GM12878 (cell line): ENCODE data around the gene CD3D. TPM values are rescaled to one million over a fixed set of nuclear protein-coding genes. Genes with fewer than 3 reads are reported as not detected.

Experiments
- ATAC-seq: fragments of 200-7000 bp; cut with Tn5 transposase; 3 replicates; pipeline ENCODE4 v1.9.1; 2020; ENCODE audit warnings: mild to moderate bottlenecking, moderate library complexity
- BruUV-seq: library from RNA; stranded (reverse); fragments of 400-500 nt; replicated peaks from 2 replicates; lab custom pipeline; 2021; lab: Mats Ljungman, UMichigan
- CTCF ChIA-PET: fragments of 300-600 bp; sonication (Branson Sonifier 250); formaldehyde crosslinking; extraction: SDS; loops from one replicate; lab custom pipeline; 2021; ENCODE audit warnings: inconsistent platforms; lab: Yijun Ruan, JAX
- POLR2A ChIA-PET: fragments of 350-600 bp; formaldehyde crosslinking; extraction: SDS; loops from one replicate; lab custom pipeline; 2021; ENCODE audit warnings: inconsistent platforms; lab: Charles Lee
- RAD21 ChIA-PET: fragments of 300-600 bp; sonication (Branson Sonifier 250); formaldehyde crosslinking; loops from one replicate; lab custom pipeline; 2023; ENCODE audit warnings: antibody characterized with exemption; ENCODE audit not compliant: unreplicated experiment; lab: Charles Lee
- SMC1A ChIA-PET: fragments of 300-600 bp; sonication (Branson Sonifier 250); formaldehyde crosslinking; loops from one replicate; lab custom pipeline; 2023; ENCODE audit not compliant: unreplicated experiment, uncharacterized antibody; lab: Charles Lee
- DNase-seq: peaks from one replicate; pipeline ENCODE4 v3.0.0-alpha.2; 2011; ENCODE audit warnings: low read depth, low spot score
- FAIRE-seq: peaks from 3 replicates; lab custom pipeline; 2011; peaks lifted over from hg19 to GRCh38; lab: Jason Lieb, UNC
- H2AFZ ChIP-seq: 2 replicates; pipeline ENCODE4 v1.6.0; 2011; ENCODE audit warnings: low read depth, low read length, control low read depth; ENCODE audit not compliant: control insufficient read depth
- H3K27ac ChIP-seq: 2 replicates; pipeline ENCODE4 v1.5.1; 2011; ENCODE audit warnings: control low read depth; ENCODE audit not compliant: control insufficient read depth, insufficient read depth
- H3K27me3 ChIP-seq, 2 experiments: replicated peaks in 1 of 2; 2 replicates each; pipeline versions ENCODE4 v1.6.0 to v1.6.1; 2011; ENCODE audit warnings: low read length in 1 of 2; ENCODE audit not compliant: control insufficient read depth in 2 of 2, insufficient read depth in 2 of 2
- H3K36me3 ChIP-seq, 2 experiments: 2 replicates each; pipeline ENCODE4 v1.5.1; 2011; ENCODE audit warnings: low read length in 1 of 2; ENCODE audit not compliant: control insufficient read depth in 2 of 2, insufficient read depth in 2 of 2
- H3K4me1 ChIP-seq: 2 replicates; pipeline ENCODE4 v1.6.1; 2011; ENCODE audit warnings: mild to moderate bottlenecking, low read length, moderate library complexity, mixed read lengths; ENCODE audit not compliant: control insufficient read depth, insufficient read depth
- H3K4me2 ChIP-seq: 2 replicates; pipeline ENCODE4 v1.6.0; 2011; ENCODE audit warnings: control low read depth; ENCODE audit not compliant: control insufficient read depth, insufficient read depth
- H3K4me3 ChIP-seq: fragments of 200-600 bp; sonication (generic); 2 replicates; pipeline ENCODE4 v1.5.1; 2016
- H3K79me2 ChIP-seq: 2 replicates; pipeline ENCODE4 v1.6.0; 2011; ENCODE audit warnings: low read length; ENCODE audit not compliant: control insufficient read depth, insufficient read depth
- H3K9ac ChIP-seq: 2 replicates; pipeline ENCODE4 v1.8.0; 2011; ENCODE audit warnings: low read length, control low read depth, mixed read lengths; ENCODE audit not compliant: control insufficient read depth, insufficient read depth
- H3K9me3 ChIP-seq: replicated peaks from 3 replicates; pipeline ENCODE4 v1.5.1; 2011; ENCODE audit warnings: mild to moderate bottlenecking, low read length; ENCODE audit not compliant: control insufficient read depth, insufficient read depth
- H4K20me1 ChIP-seq: 2 replicates; pipeline ENCODE4 v1.6.0; 2011; ENCODE audit not compliant: control insufficient read depth, insufficient read depth
- CBFB ChIP-seq: IDR thresholded peaks from 2 replicates; pipeline ENCODE4 v1.6.1; 2016; ENCODE audit warnings: antibody characterized with exemption, low read depth
- CREM ChIP-seq: IDR thresholded peaks from 2 replicates; pipeline ENCODE4 v1.6.1; 2014; ENCODE audit warnings: antibody characterized with exemption, low read depth
- E2F8 ChIP-seq: fragments of 450-650 bp; IDR thresholded peaks from 2 replicates; pipeline ENCODE4 v1.6.1; 2018; ENCODE audit warnings: mild to moderate bottlenecking, low read depth, moderate library complexity; ENCODE audit not compliant: partially characterized antibody
- E4F1 ChIP-seq: fragments of 450-650 bp; IDR thresholded peaks from 2 replicates; pipeline ENCODE4 v1.6.1; 2018; ENCODE audit warnings: borderline replicate concordance, mild to moderate bottlenecking; ENCODE audit not compliant: partially characterized antibody
- EZH2 ChIP-seq: IDR thresholded peaks from 2 replicates; pipeline ENCODE4 v1.6.1; 2012; ENCODE audit warnings: low read depth, mild to moderate bottlenecking, control low read depth, inconsistent platforms, low read length, borderline replicate concordance; ENCODE audit not compliant: control insufficient read depth
- FOXM1 ChIP-seq: IDR thresholded peaks from 2 replicates; pipeline ENCODE4 v1.6.1; 2012; ENCODE audit warnings: low read depth, mild to moderate bottlenecking, inconsistent platforms, low read length, moderate library complexity
- KAT2A ChIP-seq: conservative IDR thresholded peaks from 2 replicates; pipeline ENCODE4 v1.6.1; 2011; ENCODE audit warnings: low read depth, low read length; ENCODE audit not compliant: control insufficient read depth
- LARP7 ChIP-seq: fragments of 450-650 bp; IDR thresholded peaks from 2 replicates; pipeline ENCODE4 v1.6.1; 2017; ENCODE audit warnings: mild to moderate bottlenecking
- NBN ChIP-seq: fragments of 450-650 bp; IDR thresholded peaks from 2 replicates; pipeline ENCODE4 v1.6.1; 2016
- NKRF ChIP-seq: fragments of 450-650 bp; conservative IDR thresholded peaks from 2 replicates; pipeline ENCODE4 v1.6.1; 2017; ENCODE audit warnings: mild to moderate bottlenecking, moderate library complexity
- NR2F1 ChIP-seq: fragments of 450-650 bp; conservative IDR thresholded peaks from 2 replicates; pipeline ENCODE4 v1.6.1; 2017; ENCODE audit warnings: mild to moderate bottlenecking
- PBX3 ChIP-seq: IDR thresholded peaks from 2 replicates; pipeline ENCODE4 v1.6.1; 2011; ENCODE audit warnings: mild to moderate bottlenecking, low read depth, low read length, moderate library complexity; ENCODE audit not compliant: insufficient replicate concordance
- RAD51 ChIP-seq: fragments of 450-650 bp; IDR thresholded peaks from 2 replicates; pipeline ENCODE4 v1.6.1; 2016; ENCODE audit warnings: moderate library complexity, mild to moderate bottlenecking, inconsistent platforms
- SMC3 ChIP-seq: IDR thresholded peaks from 2 replicates; pipeline ENCODE4 v1.6.1; 2011; ENCODE audit warnings: low read length, improper control_type of control experiment, borderline replicate concordance
- TARDBP ChIP-seq: IDR thresholded peaks from 2 replicates; pipeline ENCODE4 v1.6.1; 2016; ENCODE audit warnings: borderline replicate concordance
- WRNIP1 ChIP-seq: IDR thresholded peaks from 2 replicates; pipeline ENCODE4 v1.6.1; 2011; ENCODE audit warnings: low read depth, low read length, improper control_type of control experiment, borderline replicate concordance
- ZNF24 ChIP-seq: fragments of 450-650 bp; IDR thresholded peaks from 2 replicates; pipeline ENCODE4 v1.6.1; 2017; ENCODE audit warnings: antibody characterized with exemption, mild to moderate bottlenecking
- ZZZ3 ChIP-seq: IDR thresholded peaks from 2 replicates; pipeline ENCODE4 v1.6.1; 2011; ENCODE audit warnings: low read depth; ENCODE audit not compliant: control insufficient read depth, insufficient read length
- in situ Hi-C: fragments of 300-500 bp; cut with MboI; formaldehyde crosslinking; loops from 9 replicates; pipeline ENCODE4 v1.14.3; 2018; ENCODE audit warnings: mixed read lengths
- intact Hi-C: fragments of 100-400 bp; cut with micrococcal nuclease; formaldehyde crosslinking; loops from one replicate; pipeline ENCODE4 v1.14.2; 2022; ENCODE audit not compliant: unreplicated experiment
- polyA plus RNA-seq, 11 experiments: library from polyadenylated mRNA; depleted of rRNA in 4 of 11; unstranded in 6 of 11; stranded (reverse) in 5 of 11; fragments of >200 nt; fragmentation: Nextera tagmentation in 4 of 11; fragmentation: Illumina TruSeq in 1 of 11; extraction: Ambion mirVana in 4 of 11; extraction: Trizol in 1 of 11; gene quantifications; 1 replicate in 1 of 11; 2 replicates in 10 of 11; pipeline versions ENCODE4 v1.2.1 to v1.2.3, GENCODE V29; 2011 to 2016; ENCODE audit warnings: inconsistent platforms in 2 of 11, missing spikeins in 2 of 11, low read depth in 1 of 11
- total RNA-seq, 4 experiments: library from RNA; depleted of rRNA in 3 of 4; stranded (reverse); fragments of >200 nt in 3 of 4; fragmentation: Illumina TruSeq in 1 of 4; extraction: Trizol in 1 of 4; gene quantifications; 2 replicates each; pipeline versions ENCODE4 v1.2.1 to v1.2.3, GENCODE V29; 2013 to 2021

The CD3D gene
- total and polyA plus RNA-seq, 10 of the 15 experiments (the other 5 are each of a cell fraction or from before 2014, with no cell fraction given) = 0.13 to 0.69 (median 0.29) TPM; not detected in 6

GRCh38 chr11:118375978-118376377 lies 33.5 kb upstream of the CD3D start:
- Histone ChIP-seq H3K36me3 (peaks cover 10 to 27% of the 10 kb centered on the region in 2 experiments), H2AFZ (no peak overlapping the region), H3K4me1 (no peaks in the 10 kb centered on the region), H3K4me2 (no peak overlapping the region), H3K27ac (no peak overlapping the region), H4K20me1 (no peaks in the 10 kb centered on the region), H3K4me3 (no peak overlapping the region), H3K9me3 (no peaks in the 10 kb centered on the region), H3K9ac (no peak overlapping the region), H3K27me3 (no peaks in the 10 kb centered on the region), H3K79me2 (no peaks in the 10 kb centered on the region)
- POLR2A ChIA-PET = no interaction called here
- no peak for ATAC-seq
- FAIRE-seq = no peak
- intact Hi-C loops = no loop called here
- DNase-seq = no peak
- TF ChIP-seq PBX3 = no peak
- TF ChIP-seq NBN = no peak
- no peak for TF ChIP-seq LARP7
- TF ChIP-seq NKRF = no peak
- TF ChIP-seq ZZZ3 = no peak
- TF ChIP-seq SMC3 = no peak
- TF ChIP-seq NR2F1 = no peak
- no peak for TF ChIP-seq E4F1
- no peak for TF ChIP-seq KAT2A
- TF ChIP-seq CBFB = no peak
- TF ChIP-seq RAD51 = no peak
- TF ChIP-seq WRNIP1 = no peak
- no peak for TF ChIP-seq TARDBP
- no peak for TF ChIP-seq ZNF24
- no peak for TF ChIP-seq FOXM1
- TF ChIP-seq E2F8 = no peak
- TF ChIP-seq CREM = no peak
- TF ChIP-seq EZH2 = no peak
- SMC1A ChIA-PET = interaction anchor here (0.8 to 1.3 kb wide), 2 partner anchors 12 to 114 kb away, joined by 3 to 4 read pairs; no protein-coding TSS in a partner anchor
- CTCF ChIA-PET = interaction anchor here (0.5 to 1.1 kb wide), 4 partner anchors 80 to 222 kb away, joined by 3 to 4 read pairs (median 3); no protein-coding TSS in a partner anchor
- RAD21 ChIA-PET = interaction anchor here (1.0 kb wide), 1 partner anchor 16 kb away, joined by 3 read pairs; the partner anchor contains the start of gene UBE4A
- in situ Hi-C loops = loop anchor here (25.0 kb wide), 1 partner anchor 111 kb away; no protein-coding TSS in a partner anchor
- no TSS peak for BruUV-seq
